Spinal cord (tissue), 10 donors: ENCODE data around the gene CRADD. TPM values are rescaled to one million over a fixed set of nuclear protein-coding genes. Genes with fewer than 3 reads are reported as not detected.

Source experiments
- DNase-seq, 6 donors: peaks; one replicate each; pipeline versions ENCODE4 v3.0.0 to v3.0.0-alpha.2; 2013 to 2015; ENCODE audit warnings: low spot score in 6 of 6, low read depth in 4 of 6
- H3K27ac ChIP-seq: one replicate; pipeline ENCODE4 v1.5.1; 2013; ENCODE audit warnings: low read depth, low read length, control low read depth
- H3K27me3 ChIP-seq: one replicate; pipeline ENCODE4 v1.6.1; 2013; ENCODE audit warnings: low read length; ENCODE audit not compliant: control insufficient read depth, insufficient read depth
- H3K36me3 ChIP-seq: one replicate; pipeline ENCODE4 v1.6.1; 2013; ENCODE audit warnings: low read length; ENCODE audit not compliant: control insufficient read depth, insufficient read depth
- H3K4me1 ChIP-seq: one replicate; pipeline ENCODE4 v1.6.1; 2013; ENCODE audit warnings: low read length; ENCODE audit not compliant: control insufficient read depth, insufficient read depth
- H3K4me3 ChIP-seq: one replicate; pipeline ENCODE4 v1.5.1; 2013; ENCODE audit warnings: low read depth, low read length, control low read depth
- H3K9me3 ChIP-seq: one replicate; pipeline ENCODE4 v1.6.1; 2013; ENCODE audit warnings: low read length; ENCODE audit not compliant: control insufficient read depth, insufficient read depth
- WGBS: methylation state at CpG from one replicate; pipeline ENCODE4 v1.1.5; 2013; ENCODE audit warnings: missing lambda C conversion rate; ENCODE audit not compliant: insufficient coverage; 5-methylcytosine and 5-hydroxymethylcytosine counted together
- polyA plus RNA-seq, 2 donors: library from polyadenylated mRNA; unstranded; fragments of 120-200 nt; gene quantifications; one replicate each; pipeline ENCODE4 v1.2.1, GENCODE V29; 2013; ENCODE audit not compliant: insufficient read length in 2 of 2
- total RNA-seq, 2 donors: library from RNA; depleted of rRNA in 1 of 2; stranded (reverse); fragments of 120-200 nt in 1 of 2; fragments of >200 nt in 1 of 2; gene quantifications; one replicate each; pipeline versions ENCODE4 v1.2.3 to v1.2.4, GENCODE V29; 2013 to 2014
- donor health status: healthy.

CRADD gene
- total and polyA plus RNA-seq, 4 donors, result 11.2 to 19.9 (median 15.2) TPM

- H3K27me3 ChIP-seq, result no peaks in the 10 kb centered on the region
- no peaks in the 10 kb centered on the region for H3K36me3 ChIP-seq
- H3K4me1 ChIP-seq, result peaks cover 3% of the 10 kb centered on the region
- peak in 1 of 6 donors; percentile 24 for DNase-seq
- no peaks in the 10 kb centered on the region for H3K9me3 ChIP-seq
- WGBS, result no CpG with 5 or more reads among the region's 5 CpGs
- H3K27ac ChIP-seq, result peak overlapping the region; percentile 78
- no peak overlapping the region for H3K4me3 ChIP-seq
Observed at GRCh38 chr12:93804392-93805179, 127.4 kb downstream of the CRADD start.

DNA sequence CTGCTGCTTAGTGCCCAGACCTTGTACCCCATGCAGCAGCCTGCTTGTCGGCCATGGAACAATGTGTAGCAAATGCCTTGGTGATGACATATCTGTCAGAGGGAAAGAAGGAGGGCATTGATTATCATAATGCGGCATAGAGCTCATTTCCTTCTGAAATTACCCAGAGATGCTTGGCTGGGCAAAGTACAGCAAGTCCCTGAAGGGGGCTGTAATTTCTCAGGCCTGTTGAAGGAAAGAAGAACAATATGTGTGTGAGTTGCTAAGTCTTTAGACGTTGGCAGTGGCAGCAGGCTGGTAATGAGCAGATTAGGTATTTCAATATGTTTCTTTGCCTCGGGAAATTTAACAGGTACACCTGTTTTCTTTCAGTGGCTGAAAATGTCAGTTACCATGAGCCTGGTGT is 128.6 kb downstream of the CRADD start:
- H3K27me3 ChIP-seq, result no peaks in the 10 kb centered on the region
- no peaks in the 10 kb centered on the region for H3K9me3 ChIP-seq
- 42% methylated on average over 4 of the region's 4 CpGs for WGBS
- H3K4me1 ChIP-seq, result peaks cover 3% of the 10 kb centered on the region
- no peak overlapping the region for H3K4me3 ChIP-seq
- peak overlapping the region; percentile 78 for H3K27ac ChIP-seq
- no peaks in the 10 kb centered on the region for H3K36me3 ChIP-seq
- peak in 2 of 6 donors; percentile 63 to 90 for DNase-seq

DNA sequence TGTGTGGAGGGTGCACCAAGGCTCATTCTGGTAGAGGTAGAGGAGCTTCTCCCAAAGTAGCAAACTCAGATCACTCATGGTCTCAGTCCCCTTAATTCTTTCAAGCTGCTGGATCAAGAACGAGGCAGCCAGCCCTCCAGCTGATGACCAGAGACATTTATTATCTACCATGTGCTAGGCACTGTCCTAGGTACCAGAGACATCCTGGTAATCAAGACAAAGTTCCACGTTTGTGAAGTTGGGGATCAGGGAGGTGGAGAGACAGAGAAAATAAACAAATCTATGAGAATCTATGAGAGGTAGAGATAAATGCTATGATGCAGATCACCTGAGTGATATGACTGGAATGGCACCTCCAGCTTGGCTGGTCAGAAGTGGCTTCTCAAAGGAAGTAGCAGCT is 130.2 kb downstream of the CRADD start:
- Histone ChIP-seq H3K4me3 (no peak overlapping the region), H3K9me3 (no peaks in the 10 kb centered on the region), H3K27ac (no peak overlapping the region), H3K4me1 (peaks cover 3% of the 10 kb centered on the region), H3K27me3 (no peaks in the 10 kb centered on the region), H3K36me3 (no peaks in the 10 kb centered on the region)
- 85% methylated on average over 1 of the region's 2 CpGs for WGBS
- DNase-seq, result no peak

DNA sequence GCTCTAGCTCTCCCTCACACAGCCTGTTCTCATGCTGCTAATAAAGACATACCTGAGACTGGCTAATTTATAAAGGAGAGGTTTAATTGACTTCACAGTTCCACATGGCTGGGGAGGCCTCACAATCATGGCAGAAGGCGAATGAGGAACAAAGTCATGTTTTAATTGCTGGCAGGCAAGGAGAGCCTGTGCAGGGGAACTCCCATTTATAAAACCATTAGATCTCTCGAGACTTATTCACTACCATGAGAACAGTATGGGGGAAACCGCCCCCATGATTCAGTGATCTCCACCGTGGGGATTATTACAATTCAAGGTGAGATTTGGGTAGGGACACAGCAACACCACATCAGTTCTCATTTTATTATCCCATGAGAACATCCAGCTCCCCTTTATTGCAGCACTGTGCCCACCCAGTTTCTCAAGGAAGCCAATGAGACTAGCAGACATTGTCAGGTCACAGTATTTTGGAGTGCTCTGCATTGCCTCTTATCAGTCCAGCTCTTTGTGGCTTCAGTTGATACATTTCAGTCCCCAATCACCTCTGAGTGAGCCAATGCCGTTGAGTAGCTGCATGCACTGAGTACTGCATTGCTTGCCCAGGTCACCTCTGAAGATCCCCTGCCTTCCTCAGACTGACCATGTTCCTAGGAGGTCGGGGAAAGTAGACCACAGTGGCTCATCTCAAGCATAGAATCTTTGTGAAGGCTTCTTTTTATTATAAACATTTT is 131.2 kb downstream of the CRADD start:
- Histone ChIP-seq H3K27ac (no peak overlapping the region), H3K4me1 (peaks cover 3% of the 10 kb centered on the region), H3K4me3 (no peak overlapping the region), H3K27me3 (no peaks in the 10 kb centered on the region), H3K36me3 (no peaks in the 10 kb centered on the region), H3K9me3 (no peaks in the 10 kb centered on the region)
- 100% methylated on average over 2 of the region's 6 CpGs for WGBS
- DNase-seq, result no peak

GRCh38 chr12:93812626-93813025 is 135.5 kb downstream of the CRADD start:
- H3K27me3 ChIP-seq, result no peaks in the 10 kb centered on the region
- H3K27ac ChIP-seq, result no peak overlapping the region
- H3K4me3 ChIP-seq, result no peak overlapping the region
- no peak for DNase-seq
- H3K9me3 ChIP-seq, result no peaks in the 10 kb centered on the region
- WGBS, result no CpG with 5 or more reads among the region's 3 CpGs
- no peaks in the 10 kb centered on the region for H3K36me3 ChIP-seq
- peaks cover 12% of the 10 kb centered on the region for H3K4me1 ChIP-seq

DNA sequence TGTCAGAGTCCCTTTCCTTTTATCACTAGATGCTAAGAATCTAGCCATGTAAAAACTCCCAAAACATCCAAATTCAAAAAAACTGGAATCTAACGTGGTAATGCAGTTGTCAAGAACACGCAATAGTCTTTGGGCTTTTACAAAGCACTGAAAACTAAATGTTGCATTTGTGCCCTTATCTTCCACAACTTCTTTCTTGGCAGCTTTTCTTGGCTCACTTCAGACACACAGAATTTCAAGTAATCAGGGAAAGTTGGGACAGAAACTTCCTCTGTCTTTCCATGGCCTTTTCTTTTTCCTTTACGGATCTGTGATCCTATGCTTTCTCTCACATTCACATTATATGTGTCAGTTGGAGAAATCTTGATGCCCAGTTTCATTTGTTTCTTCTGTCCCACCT is 136.0 kb downstream of the CRADD start:
- H3K9me3 ChIP-seq, result no peaks in the 10 kb centered on the region
- peak in 1 of 6 donors; percentile 40 for DNase-seq
- peaks cover 13% of the 10 kb centered on the region for H3K4me1 ChIP-seq
- H3K27me3 ChIP-seq, result no peaks in the 10 kb centered on the region
- 34% methylated on average over 2 of the region's 3 CpGs for WGBS
- peak overlapping the region; percentile 74 for H3K27ac ChIP-seq
- no peaks in the 10 kb centered on the region for H3K36me3 ChIP-seq
- no peak overlapping the region for H3K4me3 ChIP-seq

- 64% methylated on average over 7 of the region's 14 CpGs for WGBS
- peak in 1 of 6 donors; percentile 78 for DNase-seq
- Histone ChIP-seq H3K4me1 (peaks cover 23% of the 10 kb centered on the region), H3K9me3 (no peaks in the 10 kb centered on the region), H3K27ac (peak overlapping the region; percentile 74), H3K36me3 (no peaks in the 10 kb centered on the region), H3K4me3 (no peak overlapping the region), H3K27me3 (no peaks in the 10 kb centered on the region)
Observed at GRCh38 chr12:93813972-93814821, 137.0 kb downstream of the CRADD start.

- WGBS, result 49% methylated on average over 9 of the region's 9 CpGs
- H3K9me3 ChIP-seq, result no peaks in the 10 kb centered on the region
- H3K36me3 ChIP-seq, result no peaks in the 10 kb centered on the region
- H3K4me3 ChIP-seq, result no peak overlapping the region
- DNase-seq, result no peak
- H3K27ac ChIP-seq, result peak overlapping the region; percentile 62
- H3K27me3 ChIP-seq, result no peaks in the 10 kb centered on the region
- peaks cover 29% of the 10 kb centered on the region for H3K4me1 ChIP-seq
Observed at GRCh38 chr12:93818488-93819049, 141.4 kb downstream of the CRADD start.

DNA sequence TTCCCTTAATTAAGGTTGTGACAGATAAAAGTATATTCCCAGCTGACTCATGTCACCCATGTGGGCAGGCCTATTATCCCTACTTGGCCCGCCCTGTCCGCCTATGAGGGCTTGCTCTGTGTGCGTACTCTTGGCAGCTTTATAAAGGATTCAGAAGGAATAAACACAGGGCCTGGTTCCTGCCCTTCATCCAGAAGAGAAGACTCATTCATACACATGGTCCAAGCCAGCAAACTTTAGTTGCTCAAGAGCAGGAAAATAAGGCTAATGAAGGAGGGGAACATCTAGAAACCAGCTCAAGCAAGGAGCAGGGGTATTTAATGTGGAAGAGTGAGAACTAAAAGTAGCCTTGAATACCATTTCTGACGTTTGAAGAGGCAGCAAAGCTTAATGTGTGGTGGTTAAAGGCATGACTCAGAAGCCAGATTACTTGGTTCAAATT is 141.9 kb downstream of the CRADD start:
- H3K9me3 ChIP-seq, result no peaks in the 10 kb centered on the region
- H3K36me3 ChIP-seq, result no peaks in the 10 kb centered on the region
- H3K4me1 ChIP-seq, result peaks cover 24% of the 10 kb centered on the region
- no peaks in the 10 kb centered on the region for H3K27me3 ChIP-seq
- 0% methylated on average over 1 of the region's 4 CpGs for WGBS
- peak overlapping the region; percentile 62 for H3K27ac ChIP-seq
- DNase-seq, result peak in 1 of 6 donors; percentile 71
- no peak overlapping the region for H3K4me3 ChIP-seq
